ENCODE measurements around the gene AATK.

AATK gene

DNA sequence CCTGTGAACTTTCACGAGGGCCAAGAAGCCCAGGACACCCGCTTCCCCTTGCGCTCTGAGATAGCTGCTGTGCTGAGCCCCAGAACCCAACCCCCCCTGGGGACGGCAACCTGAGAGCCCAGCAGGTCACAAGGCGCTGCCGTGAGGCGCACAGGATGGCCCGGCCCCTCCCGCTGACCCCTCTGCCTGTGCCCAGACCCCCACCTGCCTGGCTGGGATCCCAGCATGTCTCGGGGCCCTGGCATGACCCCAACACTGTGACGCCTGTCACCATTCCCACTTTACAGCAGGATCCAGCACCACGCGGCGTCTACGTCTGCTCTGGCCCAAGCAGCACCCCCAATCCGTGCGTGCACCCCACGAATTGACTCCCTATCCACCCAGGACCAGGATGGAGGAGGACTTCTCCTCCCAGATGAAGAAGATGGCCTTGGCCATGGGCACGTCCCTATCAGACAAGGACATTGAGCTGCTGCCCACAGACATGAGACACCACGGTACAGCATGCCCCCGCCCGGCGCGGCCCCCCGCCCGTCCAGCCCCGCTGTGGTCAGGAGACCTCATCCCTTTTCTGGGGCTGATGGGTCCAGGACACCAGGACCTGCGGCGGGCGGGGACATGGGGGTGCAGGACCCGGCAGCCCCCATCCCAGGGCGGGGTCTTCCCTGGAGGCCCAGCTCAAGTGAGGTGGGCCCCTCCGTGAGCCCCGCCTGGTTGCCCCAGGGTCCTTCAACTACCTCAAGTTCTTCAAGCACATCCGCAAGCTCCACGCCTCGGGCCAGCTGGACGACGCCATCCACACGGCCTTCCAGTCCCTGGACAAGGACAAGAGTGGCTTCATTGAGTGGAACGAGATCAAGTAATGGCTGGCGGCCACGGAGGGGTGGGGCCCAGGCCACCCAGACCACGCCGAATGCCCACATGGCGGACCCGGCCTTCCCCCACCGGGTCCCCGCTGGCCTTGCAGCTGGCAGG is 15.1 kb upstream of the AATK start:
- DNase-seq (ENCODE audit: low read depth in 1 of 2, low spot score in 1 of 2), result no peak

DNA sequence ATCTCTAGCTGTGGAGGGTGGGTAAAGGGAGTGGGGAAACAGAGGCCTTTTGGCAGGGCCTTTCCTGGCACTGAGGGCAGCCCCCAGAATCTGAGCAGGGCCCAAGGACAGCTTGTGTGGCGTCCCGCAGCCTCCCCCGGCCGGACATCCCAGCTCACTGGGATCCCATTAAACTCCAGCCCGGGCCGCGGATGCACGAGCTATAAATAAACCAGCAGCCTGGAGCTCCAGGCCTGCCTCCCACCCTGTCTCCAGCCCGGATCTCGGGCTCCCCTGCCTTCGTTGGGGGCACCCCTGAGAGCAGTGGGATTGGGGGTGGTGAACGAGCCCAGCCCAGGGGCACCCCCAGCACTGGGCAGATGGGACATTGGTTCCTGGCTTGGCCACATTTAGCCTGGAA is 13.8 kb upstream of the AATK start:
- no peak for DNase-seq (ENCODE audit: low read depth in 1 of 2, low spot score in 1 of 2)

DNA sequence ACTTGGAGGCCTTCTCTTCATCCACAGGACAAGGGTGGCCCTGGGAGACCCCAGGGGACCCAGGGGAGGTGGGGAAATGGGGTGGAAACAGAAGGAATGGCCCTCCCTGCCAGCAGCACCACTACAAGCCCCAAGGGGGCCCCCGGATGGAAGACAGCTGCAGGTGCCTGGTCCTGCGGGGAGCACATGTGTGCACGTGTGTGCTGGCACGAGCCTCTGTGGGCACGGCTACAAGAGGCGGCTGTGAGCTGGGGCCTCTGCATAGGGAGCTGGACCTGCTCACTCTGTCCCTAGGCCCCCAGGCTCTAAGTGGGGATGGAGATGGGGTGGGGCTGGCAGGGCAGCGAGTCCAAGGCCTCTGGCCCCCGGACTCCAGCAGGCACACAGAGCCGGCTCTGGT is 13.2 kb upstream of the AATK start:
- no peak for DNase-seq (ENCODE audit: low read depth in 1 of 2, low spot score in 1 of 2)

GRCh38 chr17:81178136-81179091 is 12.4 kb upstream of the AATK start:
- no peak for DNase-seq (ENCODE audit: low read depth in 1 of 2, low spot score in 1 of 2)

- no peak for DNase-seq (ENCODE audit: low read depth in 1 of 2, low spot score in 1 of 2)
Observed at GRCh38 chr17:81176666-81177065, 10.6 kb upstream of the AATK start.

GRCh38 chr17:81173762-81174155 is 7.7 kb upstream of the AATK start:
- no peak for DNase-seq (ENCODE audit: low read depth in 1 of 2, low spot score in 1 of 2)

DNA sequence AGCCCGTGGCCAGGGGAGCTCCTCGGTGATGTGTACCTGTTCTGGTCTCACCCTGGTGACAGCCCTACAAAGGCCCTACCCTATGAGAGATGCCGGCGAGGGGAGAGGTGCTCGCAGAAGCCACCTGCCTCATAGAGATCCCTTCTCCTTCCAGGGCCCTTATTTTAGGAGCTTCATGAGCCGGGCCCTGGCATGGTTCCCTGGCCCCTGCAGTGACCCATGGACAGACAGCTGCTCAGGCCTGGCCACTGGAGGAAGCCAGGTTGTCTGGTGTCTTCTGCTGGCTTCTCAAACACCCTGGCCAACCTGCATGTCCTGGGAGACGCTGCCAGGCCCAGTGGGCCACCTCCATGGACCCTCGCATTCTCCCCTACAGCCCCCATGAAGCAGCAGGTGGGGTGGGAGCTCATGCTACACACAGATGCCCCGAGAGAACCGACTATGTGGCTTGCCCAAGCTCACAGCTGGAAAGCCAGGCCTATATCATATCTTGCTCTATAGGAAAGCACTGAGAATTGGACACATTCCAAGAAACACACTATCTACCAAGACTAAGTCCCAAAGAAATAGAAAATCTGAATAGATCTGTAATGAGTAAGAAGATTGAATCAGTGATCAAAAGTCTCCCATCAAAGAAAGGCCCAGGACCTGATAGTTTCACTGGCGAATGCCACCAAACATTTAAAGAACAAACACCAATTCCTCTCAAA is 7.2 kb upstream of the AATK start:
- no peak for DNase-seq (ENCODE audit: low read depth in 1 of 2, low spot score in 1 of 2)

DNA sequence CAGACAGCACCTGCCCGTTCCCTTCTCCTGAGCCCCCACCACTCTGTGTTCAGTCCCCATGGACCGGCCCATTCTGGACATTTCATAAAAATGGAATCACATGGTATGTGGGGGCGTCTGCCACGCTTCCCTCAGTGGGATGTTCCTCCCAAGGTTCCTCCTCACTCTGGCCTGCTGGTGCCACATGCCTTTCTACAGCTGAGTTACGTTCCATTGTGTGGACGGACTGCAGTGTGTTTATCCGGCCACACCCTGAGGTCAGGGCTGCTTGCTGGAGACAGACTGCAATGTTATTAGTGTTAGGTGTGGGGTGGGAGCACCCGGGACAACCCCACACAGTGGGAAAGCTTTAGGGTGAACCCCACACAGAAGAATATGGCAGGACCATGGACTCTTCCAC is 5.9 kb upstream of the AATK start:
- no peak for DNase-seq (ENCODE audit: low read depth in 1 of 2, low spot score in 1 of 2)

DNA sequence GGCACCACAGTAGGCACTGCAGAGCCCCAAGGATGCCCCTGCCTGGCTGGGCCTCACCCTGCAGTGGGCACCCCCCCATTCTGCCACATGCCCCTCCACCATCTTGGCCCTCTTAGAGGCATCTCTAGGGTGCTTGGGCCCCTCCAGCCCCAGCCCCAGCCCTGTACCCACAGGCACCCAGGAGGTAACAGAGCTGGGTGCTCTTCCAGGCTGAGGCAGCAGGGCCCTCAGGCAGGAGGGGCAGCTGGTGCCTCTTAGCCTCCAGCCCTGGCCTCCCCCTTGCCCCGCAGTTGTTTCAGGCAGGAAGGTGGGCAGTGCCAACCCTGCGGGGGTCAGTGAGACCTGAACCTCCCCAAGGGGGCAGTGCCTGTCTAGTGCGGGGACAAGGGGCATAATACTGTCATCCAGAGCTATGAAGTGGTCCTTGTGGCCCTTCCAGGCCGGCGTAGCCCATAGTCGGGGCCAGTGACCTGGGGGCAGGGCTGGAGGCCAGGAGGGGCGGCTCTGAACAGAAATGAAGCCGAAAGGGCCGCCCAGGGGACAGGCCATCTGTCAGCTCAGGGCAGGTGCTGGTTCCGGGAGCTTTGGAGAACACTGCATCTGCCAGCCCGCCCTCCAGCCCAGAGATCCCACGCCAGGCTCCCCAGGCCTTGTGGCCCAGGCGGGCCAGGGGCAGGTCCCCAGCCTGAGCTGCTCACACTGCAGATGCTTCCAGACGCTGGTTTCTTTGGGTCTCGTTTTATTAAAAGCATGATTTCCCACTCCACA is 4.9 kb upstream of the AATK start:
- DNase-seq (ENCODE audit: low read depth in 1 of 2, low spot score in 1 of 2), result no peak

- DNase-seq (ENCODE audit: low read depth in 1 of 2, low spot score in 1 of 2), result no peak
Observed at GRCh38 chr17:81169870-81170309, 3.9 kb upstream of the AATK start.

DNA sequence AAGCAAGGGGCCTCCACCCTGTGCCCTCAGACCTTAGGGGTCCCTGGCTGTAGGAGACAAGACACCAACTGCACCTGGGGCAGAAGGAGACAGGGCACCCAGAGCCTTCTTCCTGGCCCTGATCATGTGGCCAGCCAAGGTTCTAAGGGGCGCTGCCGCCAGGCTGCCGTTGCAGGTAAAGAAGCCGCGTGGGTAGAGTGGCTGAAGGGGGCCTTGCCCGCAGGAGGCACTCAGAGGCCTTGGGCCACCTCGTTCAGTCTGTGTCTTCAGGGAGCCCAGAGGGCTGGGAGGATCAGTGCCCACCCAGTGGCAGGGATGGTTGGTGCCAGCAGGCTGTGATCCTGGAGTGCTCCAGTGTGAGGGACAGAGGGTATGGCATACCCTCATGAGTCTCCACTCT is 1.6 kb upstream of the AATK start:
- no peak for DNase-seq (ENCODE audit: low read depth in 1 of 2, low spot score in 1 of 2)

- DNase-seq (ENCODE audit: low read depth in 1 of 2, low spot score in 1 of 2), result no peak
Observed at GRCh38 chr17:81167194-81167524, 1.1 kb upstream of the AATK start.

DNA sequence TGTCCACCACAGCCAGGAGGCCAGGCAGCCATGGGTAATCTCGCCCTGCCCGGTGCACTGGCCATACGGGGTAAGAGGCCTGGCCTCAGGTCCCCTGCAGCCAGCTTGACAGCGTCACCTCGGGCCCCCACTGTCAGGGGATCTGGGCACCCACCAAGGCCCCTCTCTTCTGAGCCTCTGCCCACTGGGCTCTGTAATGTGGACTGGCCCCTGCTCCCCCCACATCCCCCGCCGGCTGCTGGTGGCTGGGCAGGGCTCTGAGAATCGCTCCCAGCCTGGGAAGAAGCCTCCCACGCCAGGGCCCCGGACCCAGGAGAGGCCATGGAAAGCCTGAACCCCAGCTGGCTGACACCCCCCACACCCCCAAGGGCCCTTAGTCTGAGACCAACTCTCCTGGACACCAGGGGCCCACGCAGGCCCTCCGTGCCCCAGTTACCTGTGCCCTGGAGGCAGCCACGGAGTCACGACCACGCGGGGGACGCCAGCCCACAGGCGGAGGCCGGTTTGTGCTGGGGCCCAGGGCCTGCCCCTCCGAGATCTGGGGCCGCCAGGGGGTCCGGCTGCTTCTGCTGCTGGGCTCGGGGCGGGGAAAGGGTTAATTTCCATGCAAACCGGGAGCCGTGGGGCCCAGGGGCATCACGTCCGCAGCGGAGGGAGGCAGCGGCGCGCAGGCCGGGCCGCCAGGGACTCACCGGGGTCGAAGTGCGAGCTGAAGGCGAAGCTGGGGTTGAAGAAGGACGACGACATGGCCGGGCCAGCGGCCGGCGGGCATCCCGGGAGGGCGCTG is 582 bp downstream of the AATK start, which contains the start of gene PVALEF:
Gene PVALEF, plus strand, starts transcription at position 262 of the 787 bp plus-strand sequence. CDS start 15,720 bp downstream, outside the sequence.
- no peak for DNase-seq (ENCODE audit: low read depth in 1 of 2, low spot score in 1 of 2)

DNA sequence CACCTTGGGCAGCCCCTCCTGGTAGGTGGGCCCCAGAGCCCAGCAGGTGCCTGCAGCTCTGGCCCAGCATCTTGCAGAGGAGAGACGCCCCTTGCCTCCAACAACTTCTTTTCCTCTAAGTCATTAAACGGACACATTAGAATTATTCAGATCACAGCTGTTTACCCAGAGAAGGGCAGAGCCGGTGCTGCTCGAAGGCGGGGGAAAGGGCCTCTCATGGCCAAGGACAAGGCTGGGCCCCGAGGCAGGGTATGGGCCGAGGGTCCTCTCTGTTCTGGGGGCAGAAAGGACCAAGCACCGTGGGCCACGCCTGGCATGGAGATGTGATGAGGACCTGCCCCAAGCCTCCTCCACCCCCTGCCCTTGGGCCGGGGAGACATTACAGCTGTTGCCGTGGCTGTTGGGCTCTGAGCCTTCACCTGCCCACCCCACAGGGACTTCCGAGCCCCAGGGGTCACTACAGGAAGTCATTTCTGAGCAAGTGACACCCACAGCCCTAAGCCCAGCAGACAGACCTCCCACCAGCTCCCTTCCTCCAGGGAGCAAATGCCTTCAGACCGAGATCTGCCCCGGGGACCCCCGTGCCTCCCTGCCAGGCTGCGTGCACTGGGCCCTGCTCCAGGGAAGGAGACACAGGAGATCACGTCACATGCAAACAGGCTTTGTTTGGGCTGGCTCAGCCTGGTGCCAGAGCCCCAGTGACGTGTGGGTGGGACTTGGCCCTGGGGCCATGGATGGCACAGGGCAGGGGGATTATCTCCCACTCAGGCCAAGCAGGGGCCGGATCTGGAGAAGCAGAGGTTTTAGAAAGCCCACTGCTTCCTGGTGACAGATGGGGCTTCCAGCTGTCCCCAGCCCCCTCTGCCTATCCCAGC is 1.4 kb downstream of the AATK start:
- no peak for DNase-seq (ENCODE audit: low read depth in 1 of 2, low spot score in 1 of 2)

GRCh38 chr17:81163703-81164370 is 2.2 kb downstream of the AATK start:
- no peak for DNase-seq (ENCODE audit: low read depth in 1 of 2, low spot score in 1 of 2)

GRCh38 chr17:81163051-81163695 is 2.8 kb downstream of the AATK start:
- DNase-seq (ENCODE audit: low read depth in 1 of 2, low spot score in 1 of 2), result no peak

DNA sequence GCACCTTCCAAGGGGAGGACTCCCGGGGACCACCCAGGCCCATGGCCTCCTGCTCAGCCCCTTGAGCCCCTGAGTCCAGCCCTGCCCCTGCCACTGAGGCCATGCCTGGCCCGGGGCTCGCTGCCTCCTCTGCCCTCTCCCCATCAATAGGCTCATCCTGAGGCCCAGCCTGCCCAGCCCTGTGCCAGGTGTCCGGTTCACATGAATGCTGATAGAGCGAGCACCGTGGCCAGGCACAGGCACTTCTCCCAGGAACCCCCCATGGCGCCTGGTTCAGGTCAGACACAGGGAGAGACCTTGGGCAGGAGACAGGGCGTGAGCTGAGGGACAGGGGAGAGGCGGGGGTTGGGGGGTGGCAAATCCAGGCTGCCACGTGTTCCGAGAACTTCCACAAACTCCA is 3.5 kb downstream of the AATK start:
- no peak for DNase-seq (ENCODE audit: low read depth in 1 of 2, low spot score in 1 of 2)

DNA sequence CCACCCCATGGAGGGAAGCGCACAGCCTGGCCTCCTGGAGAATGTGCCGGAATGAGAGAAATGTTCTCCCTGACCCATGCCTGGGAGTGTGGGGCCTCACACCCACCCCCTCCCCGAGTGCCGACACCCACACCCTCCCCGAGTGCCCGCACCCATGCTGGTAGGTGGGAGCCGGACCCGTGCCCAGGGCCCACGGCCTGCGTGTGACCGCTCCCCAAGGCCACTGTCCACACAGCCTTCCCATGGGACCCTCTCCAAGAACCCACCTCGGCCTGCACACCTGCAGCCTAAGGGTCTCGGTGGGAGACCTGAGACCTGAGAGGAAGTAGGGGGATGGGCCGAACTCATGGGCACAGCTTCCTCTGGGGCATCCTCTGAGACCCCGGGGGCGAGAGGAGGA is 4.0 kb downstream of the AATK start:
- no peak for DNase-seq (ENCODE audit: low read depth in 1 of 2, low spot score in 1 of 2)

All from activated T-helper 1 cell treated with anti-CD3 and anti-CD28 coated beads, Interleukin-2, amount 50 U/mL, for 16 hours (primary cell).